GM12892 (cell line): Measurements from ENCODE around the gene ZFYVE28.
"Not testable (repeated sequence)": the region's sequence is repeated elsewhere in the genome, so short reads cannot be mapped to it uniquely, and the experiment has no call there.

Experiments used
- DNase-seq: peaks from one replicate; pipeline ENCODE4 v3.0.0; 2011; ENCODE audit not compliant: insufficient read length
- FAIRE-seq: peaks from 2 replicates; lab custom pipeline; 2011; peaks lifted over from hg19 to GRCh38; lab: Jason Lieb, UNC
- POLR2A ChIP-seq: IDR thresholded peaks from 2 replicates; pipeline ENCODE4 v1.6.1; 2011; ENCODE audit warnings: low read depth, low read length, control low read depth
- POLR2AphosphoS5 ChIP-seq: IDR thresholded peaks from 2 replicates; pipeline ENCODE4 v1.6.1; 2011; ENCODE audit warnings: low read depth, low read length, control low read depth
- TAF1 ChIP-seq: IDR thresholded peaks from 2 replicates; pipeline ENCODE4 v1.6.1; 2011; ENCODE audit warnings: low read depth, mild to moderate bottlenecking, control low read depth, low read length, borderline replicate concordance

The ZFYVE28 gene

DNA sequence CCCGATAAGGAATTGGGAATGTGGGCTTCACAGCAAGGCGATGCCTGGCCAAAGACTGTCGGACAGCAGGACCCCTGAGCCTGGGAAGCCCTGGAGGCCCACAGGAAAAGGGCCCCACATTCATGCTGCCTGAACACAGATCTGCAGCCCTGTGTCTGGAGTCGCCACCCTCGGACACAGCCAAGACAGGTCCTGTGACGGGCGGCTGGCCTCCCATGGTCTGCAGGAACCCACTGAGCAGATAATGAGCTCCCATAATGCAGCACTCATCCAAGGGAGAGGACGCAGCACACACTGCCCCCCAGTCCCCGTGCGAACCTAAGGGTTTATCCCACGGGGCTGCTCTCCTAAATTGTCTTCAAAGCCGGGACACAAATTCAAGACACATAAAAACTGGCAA lies 30.6 kb downstream of the ZFYVE28 start:
- DNase-seq (no peak), FAIRE-seq (no peak)
- TF ChIP-seq POLR2A (no peak), POLR2AphosphoS5 (no peak), TAF1 (no peak)

DNA sequence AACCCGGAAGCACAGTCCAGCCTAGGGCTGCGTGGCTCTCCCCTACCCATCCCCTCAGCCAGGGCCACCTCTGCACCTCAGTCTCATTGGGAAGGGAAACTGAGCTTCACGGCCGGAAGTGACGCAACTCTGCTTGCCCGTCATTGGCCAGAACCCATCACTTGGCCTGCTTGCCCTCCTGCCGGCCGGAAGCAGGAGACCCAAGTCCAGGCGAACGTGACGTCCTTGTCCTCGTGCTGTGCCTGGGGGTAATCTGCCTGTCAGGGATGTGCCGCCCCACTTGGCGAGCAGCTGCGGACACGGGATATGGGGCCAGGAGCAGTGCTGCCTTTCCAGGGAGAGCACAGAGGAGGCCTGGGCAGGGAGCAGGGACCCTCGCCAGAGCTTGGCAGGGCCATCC lies 31.2 kb downstream of the ZFYVE28 start:
- no peak for FAIRE-seq
- TF ChIP-seq POLR2A, result no peak
- no peak for TF ChIP-seq TAF1
- TF ChIP-seq POLR2AphosphoS5, result no peak
- no peak for DNase-seq

GRCh38 chr4:2386717-2387116 lies 31.7 kb downstream of the ZFYVE28 start:
- no peak for DNase-seq
- no peak for TF ChIP-seq POLR2AphosphoS5
- TF ChIP-seq POLR2A, result no peak
- TF ChIP-seq TAF1, result no peak
- FAIRE-seq, result no peak

- DNase-seq (no peak), FAIRE-seq (no peak)
- no peak for TF ChIP-seq POLR2A
- no peak for TF ChIP-seq TAF1
- no peak for TF ChIP-seq POLR2AphosphoS5
Observed at GRCh38 chr4:2385516-2385915, 32.9 kb downstream of the ZFYVE28 start.

DNA sequence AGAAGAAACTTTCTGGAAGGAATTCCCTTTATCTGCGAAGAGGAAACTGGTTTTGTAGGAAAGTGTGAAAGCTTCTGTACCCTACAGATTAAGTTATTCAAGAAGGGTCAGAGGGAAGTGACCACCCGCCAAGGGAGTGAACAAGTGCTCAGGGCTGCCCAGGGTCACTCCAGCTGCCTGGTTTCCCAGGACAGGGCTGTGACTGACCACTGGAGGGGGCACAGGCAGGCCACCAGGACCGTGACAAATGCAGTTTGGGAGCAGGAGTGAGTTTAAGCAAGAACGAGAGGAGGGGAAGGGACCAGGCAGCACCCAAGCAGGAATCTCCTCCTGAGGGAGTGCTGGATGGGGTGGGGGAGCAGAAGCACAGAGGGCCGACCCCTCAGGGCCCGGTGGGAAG lies 34.2 kb downstream of the ZFYVE28 start:
- no peak for FAIRE-seq
- no peak for DNase-seq
- TF ChIP-seq POLR2A (no peak), TAF1 (no peak), POLR2AphosphoS5 (no peak)

DNA sequence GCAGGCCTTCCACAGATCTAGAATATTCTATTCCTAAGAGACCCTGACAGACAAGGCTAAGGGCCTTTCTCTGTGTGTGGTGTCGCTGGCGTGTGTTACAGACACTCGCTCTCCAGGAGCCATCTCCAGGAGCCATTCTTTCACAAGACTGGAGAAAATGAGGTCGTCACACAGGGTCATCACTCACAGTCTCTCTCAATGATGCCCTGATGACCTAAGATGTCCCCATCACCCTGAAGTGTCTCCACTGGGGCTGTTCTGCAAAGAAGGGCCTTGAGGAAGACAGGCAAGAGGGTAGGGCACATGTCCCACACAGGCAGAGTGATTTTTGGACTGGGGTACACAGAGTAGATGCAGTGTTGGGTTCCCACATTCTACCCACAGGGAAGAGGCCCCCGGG lies 34.7 kb downstream of the ZFYVE28 start:
- no peak for FAIRE-seq
- TF ChIP-seq TAF1, result no peak
- no peak for TF ChIP-seq POLR2AphosphoS5
- no peak for TF ChIP-seq POLR2A
- DNase-seq, result no peak

- DNase-seq, FAIRE-seq: not testable (repeated sequence)
Observed at GRCh38 chr4:2383220-2383631, 35.2 kb downstream of the ZFYVE28 start.

- not testable (repeated sequence) for DNase-seq, FAIRE-seq
Observed at GRCh38 chr4:2382769-2383202, 35.7 kb downstream of the ZFYVE28 start.

DNA sequence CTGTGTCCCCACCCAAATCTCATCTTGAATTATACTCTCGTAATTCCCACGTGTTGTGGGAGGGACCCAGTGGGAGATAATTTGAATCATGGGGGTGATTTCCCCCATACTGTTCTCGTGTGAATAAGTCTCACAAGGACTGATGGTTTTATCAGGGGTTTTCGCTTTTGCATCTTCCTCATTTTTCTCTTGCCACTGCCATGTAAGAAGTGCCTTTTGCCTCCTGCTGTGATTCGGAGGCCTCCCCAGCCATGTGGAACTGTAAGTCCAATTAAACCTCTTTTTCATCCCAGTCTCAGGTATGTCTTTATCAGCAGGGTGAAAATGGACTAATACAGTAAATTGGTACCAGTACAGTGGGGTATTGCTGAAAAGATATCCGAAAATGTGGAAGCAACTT lies 37.9 kb downstream of the ZFYVE28 start:
- DNase-seq, FAIRE-seq: not testable (repeated sequence)

DNA sequence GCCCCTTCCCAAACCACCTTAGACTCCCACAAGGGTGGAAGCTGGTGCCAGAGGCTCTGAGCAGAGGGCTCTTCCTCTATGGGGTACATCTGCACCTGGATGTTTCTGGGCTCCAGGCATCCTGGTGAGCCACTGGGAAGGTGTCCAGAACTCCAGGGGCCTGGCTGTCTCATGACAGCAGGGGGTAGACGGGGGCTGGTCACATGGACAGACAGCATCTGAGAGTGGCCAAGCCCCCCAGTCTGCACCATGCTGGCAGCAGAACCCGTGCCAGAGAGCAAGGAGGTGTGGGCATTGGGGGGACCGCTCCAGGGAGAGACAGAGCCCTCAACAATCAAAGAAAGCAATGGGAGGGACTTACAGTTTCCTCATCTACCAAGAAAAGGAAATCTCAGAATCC lies 39.5 kb downstream of the ZFYVE28 start:
- FAIRE-seq (no peak), DNase-seq (no peak)
- TF ChIP-seq TAF1, result no peak
- TF ChIP-seq POLR2A, result no peak
- TF ChIP-seq POLR2AphosphoS5, result no peak

GRCh38 chr4:2378401-2378800 lies 40.0 kb downstream of the ZFYVE28 start:
- FAIRE-seq, result no peak
- no peak for DNase-seq

DNA sequence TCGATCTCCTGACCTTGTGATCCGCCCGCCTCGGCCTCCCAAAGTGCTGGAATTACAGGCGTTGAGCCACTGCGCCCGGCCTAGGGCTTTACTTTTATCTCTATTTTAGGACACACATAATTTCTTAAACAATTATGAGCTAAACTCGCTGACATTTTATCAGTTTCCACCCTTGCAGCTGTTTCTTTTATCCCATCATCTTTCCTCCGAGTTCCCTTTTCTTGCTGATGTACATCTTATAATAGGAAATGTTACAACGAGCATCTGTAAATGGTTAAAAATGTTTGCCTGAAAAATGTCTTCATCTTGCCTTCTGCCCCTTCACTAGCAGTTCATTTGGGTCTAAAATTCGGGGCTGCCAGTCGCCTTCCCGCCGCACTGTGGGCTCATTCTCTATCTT lies 41.2 kb downstream of the ZFYVE28 start:
- TF ChIP-seq POLR2AphosphoS5 (no peak), TAF1 (no peak), POLR2A (no peak)
- FAIRE-seq (no peak), DNase-seq (no peak)

More at GRCh38 chr4:2378401-2378800, 40.0 kb downstream of the ZFYVE28 start:
- TF ChIP-seq TAF1, result no peak
- TF ChIP-seq POLR2AphosphoS5, result no peak
- no peak for TF ChIP-seq POLR2A

- DNase-seq, result no peak
- TF ChIP-seq POLR2A (no peak), TAF1 (no peak), POLR2AphosphoS5 (no peak)
- FAIRE-seq, result no peak
Observed at GRCh38 chr4:2375427-2375826, 43.0 kb downstream of the ZFYVE28 start.
